ENCODE measurements around the gene CHMP2B.
"Not testable (repeated sequence)": the region's sequence is repeated elsewhere in the genome, so short reads cannot be mapped to it uniquely, and the experiment has no call there.

The CHMP2B gene

DNA sequence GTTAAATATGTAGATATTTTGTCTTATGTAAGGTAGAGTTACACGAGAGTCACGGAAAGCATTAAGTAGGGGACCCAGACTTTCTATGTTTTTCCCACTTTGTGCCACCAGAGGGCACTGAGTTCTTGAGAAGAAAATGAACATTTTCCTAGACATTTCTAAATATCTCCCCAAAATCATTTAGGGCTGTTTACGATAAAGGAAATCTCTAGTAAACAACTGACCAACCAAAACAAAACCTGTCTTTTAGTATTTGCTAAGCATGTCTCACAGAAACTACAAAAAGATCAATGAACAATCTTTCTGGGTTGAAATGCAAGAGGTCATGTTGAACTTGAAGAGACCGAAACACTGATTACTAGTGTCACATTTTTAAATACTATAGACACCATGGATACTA lies 33.2 kb downstream of the CHMP2B start:
- DNase-seq: no peak
- Mint-ChIP-seq H3K27me3 (no peaks in the 10 kb centered on the region), H3K4me1 (ENCODE audit: low read depth) (peaks cover 3% of the 10 kb centered on the region), H3K9me3 (no peaks in the 10 kb centered on the region), H3K4me3 (no peak overlapping the region), H3K36me3 (ENCODE audit: low read depth) (no peaks in the 10 kb centered on the region), H3K27ac (no peak overlapping the region)

DNA sequence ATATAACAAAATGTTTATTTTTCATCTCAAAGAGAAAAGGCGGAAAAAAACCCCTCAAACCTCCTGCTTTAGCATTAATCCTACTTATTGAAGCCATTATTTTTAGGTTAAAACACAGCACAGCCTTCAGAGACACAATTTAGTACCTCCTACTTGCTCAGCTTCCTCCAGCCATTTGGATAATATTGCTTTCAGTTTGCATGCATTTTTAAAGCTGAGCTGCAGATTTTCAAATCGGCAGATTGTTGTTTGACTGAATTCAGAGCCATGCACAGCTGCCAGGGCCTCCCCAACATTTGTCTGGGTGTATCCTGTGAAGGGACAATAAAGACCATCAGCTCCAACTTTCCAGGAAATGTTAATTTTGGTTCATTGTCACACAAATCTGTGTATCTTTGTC lies 34.8 kb downstream of the CHMP2B start:
- no peak for DNase-seq
- Mint-ChIP-seq H3K36me3 (ENCODE audit: low read depth) (no peaks in the 10 kb centered on the region), H3K4me1 (ENCODE audit: low read depth) (peaks cover 3% of the 10 kb centered on the region), H3K9me3 (no peaks in the 10 kb centered on the region), H3K27ac (no peak overlapping the region), H3K4me3 (no peak overlapping the region), H3K27me3 (no peaks in the 10 kb centered on the region)

DNA sequence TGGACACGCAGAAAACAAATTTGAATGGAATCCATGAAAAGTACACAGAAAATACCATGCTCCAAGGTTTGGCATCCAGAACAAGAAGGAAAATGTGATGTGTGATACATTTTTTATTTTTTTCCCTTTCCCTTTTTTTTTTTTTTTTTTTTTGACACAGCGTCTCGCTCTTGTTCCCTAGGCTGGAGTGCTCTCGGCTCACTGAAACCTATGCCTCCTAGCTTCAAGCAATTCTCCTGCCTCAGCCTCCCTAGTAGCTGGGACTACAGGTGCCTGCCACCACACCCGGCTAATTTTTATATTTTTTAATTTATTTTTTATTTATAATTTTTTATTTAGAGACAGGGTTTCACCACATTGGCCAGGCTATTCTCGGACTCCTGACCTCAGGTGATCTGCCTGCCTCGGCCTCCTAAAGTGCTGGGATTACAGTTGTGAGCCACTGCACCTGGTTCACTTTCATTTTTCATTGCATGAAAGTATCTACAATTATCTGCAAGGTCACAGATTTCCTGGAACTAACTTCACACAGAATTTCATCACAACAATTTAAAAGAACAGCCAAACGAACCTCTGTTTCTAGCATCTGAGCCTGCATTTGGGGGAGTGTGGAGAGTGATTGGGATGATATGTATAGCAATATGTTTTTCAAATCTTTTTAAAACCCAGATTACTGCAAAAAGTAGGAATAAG lies 41.0 kb downstream of the CHMP2B start:
- DNase-seq: no peak
- Mint-ChIP-seq H3K27ac (no peak overlapping the region), H3K27me3 (no peaks in the 10 kb centered on the region), H3K36me3 (ENCODE audit: low read depth) (no peaks in the 10 kb centered on the region), H3K9me3 (no peaks in the 10 kb centered on the region), H3K4me1 (ENCODE audit: low read depth) (peaks cover 30% of the 10 kb centered on the region), H3K4me3 (no peak overlapping the region)

DNA sequence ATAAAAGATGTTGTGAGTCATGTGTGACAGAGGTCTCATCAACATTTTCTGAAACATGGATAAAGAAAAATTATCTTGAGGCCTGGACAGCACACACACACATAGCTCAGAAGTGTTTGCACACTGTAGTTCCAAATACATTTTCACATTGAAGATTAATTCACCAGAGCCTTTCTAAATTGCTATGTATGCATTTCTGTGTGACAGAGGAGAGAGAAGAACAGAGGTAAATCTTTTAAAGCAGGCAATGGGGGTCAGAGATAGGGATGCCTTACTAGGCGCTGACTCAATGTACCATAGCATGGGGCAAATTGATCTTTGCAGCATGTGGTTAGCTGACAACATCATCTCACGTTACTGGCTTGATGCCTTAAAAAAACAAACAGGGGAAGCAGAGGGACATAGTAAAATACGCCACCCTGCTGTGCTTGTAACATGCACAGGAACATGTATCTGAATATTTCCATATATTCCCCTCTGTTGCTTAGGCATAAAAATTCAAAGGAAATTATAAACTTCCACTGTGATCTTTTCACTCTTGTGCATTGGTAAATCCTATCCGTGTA lies 41.6 kb downstream of the CHMP2B start:
- Mint-ChIP-seq H3K27ac (no peak overlapping the region), H3K4me3 (no peak overlapping the region), H3K9me3 (no peaks in the 10 kb centered on the region), H3K36me3 (ENCODE audit: low read depth) (no peaks in the 10 kb centered on the region), H3K4me1 (ENCODE audit: low read depth) (peaks cover 36% of the 10 kb centered on the region), H3K27me3 (peaks cover 5% of the 10 kb centered on the region)
- DNase-seq: no peak

DNA sequence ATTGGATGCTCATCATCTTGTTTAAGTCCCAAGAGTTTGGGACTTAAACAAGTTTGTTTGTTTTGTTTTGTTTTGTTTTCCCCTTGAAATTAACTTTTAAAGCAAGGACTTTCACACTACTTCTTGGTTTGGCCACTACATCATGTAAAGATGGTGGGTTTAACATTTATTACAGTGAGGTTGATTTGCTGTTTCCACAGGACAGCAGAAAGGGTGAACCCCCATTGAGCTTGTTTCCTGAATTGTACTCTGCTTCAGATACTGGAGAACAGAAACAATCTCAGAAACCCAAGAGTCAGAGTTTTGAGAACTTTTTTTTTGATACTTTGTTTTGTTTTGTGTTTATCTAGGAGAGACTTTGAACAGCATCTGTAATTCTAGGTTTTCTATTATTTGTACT lies 42.6 kb downstream of the CHMP2B start:
- Mint-ChIP-seq H3K4me3 (no peak overlapping the region), H3K9me3 (no peaks in the 10 kb centered on the region), H3K27ac (no peak overlapping the region), H3K27me3 (peaks cover 5% of the 10 kb centered on the region), H3K4me1 (ENCODE audit: low read depth) (peaks cover 36% of the 10 kb centered on the region), H3K36me3 (ENCODE audit: low read depth) (no peaks in the 10 kb centered on the region)
- DNase-seq: no peak

DNA sequence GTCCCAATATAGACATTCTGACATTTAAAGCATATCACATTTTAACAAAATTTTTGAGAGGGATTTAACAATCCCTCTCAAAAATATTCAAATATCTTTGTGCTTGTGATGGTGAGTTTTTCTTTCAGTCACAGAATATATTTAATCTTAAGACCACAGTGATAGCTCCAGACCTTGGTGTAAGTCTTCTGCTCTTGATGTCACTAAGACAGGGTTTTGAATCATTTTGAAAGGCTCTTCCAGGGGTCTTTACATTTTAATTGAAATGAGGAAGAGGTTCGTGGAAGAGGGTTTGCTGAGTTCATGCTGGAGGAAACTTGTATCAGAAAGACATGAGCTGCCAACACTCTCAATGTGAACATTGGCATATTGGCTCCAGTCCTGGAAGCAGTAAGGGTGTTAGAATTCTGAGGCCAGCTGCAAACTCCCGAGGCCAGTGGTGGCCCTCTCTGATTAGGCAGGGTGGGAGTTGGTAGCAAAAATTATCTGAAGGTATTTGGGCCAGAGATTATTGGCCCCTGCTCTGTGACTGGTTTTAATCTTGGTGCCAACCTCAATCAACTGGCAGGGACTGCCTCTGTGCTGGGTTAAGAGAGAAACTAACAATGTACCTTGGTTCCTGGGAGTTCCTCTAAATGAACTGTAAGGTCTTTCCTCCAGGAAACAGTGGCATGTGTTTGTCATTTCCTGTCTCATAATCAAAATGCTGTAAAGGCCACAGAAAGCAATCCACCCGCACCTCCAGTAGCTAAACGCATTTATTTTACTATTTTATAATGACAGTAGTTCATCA lies 44.0 kb downstream of the CHMP2B start:
- DNase-seq: no peak
- Mint-ChIP-seq H3K27ac (peak overlapping the region; percentile 41), H3K27me3 (peaks cover 5% of the 10 kb centered on the region), H3K9me3 (no peaks in the 10 kb centered on the region), H3K4me3 (no peak overlapping the region), H3K4me1 (ENCODE audit: low read depth) (peaks cover 36% of the 10 kb centered on the region), H3K36me3 (ENCODE audit: low read depth) (no peaks in the 10 kb centered on the region)

DNA sequence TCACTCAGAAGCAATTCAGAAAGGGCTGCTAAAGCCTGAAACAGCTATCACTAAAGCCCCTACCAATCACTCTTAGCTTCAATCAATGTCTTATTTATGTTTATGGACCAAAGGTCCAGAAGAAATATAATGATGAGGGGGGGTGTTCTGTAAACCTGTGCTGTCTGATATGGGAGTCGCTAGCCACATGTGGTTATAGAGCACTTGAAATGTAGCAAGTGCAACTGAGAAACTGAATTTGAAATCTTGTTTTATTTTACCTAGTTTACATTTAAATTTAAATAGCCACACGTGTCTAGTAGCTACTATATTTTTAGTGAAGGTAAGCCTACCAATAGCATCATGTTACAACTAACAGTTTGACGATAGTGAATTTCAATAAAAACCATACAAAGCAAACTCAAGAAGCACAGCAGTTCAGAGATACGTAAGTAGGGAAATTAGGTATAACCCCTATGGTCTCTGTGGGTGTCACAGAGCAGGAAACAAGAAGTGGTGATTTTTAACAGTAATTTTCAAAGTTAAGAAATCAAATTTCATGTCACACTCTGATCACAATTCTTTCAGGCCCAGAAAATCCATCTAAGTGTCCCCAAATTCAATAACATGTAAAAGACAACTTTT lies 45.7 kb downstream of the CHMP2B start:
- H3K4me3 Mint-ChIP-seq: no peak overlapping the region

DNA sequence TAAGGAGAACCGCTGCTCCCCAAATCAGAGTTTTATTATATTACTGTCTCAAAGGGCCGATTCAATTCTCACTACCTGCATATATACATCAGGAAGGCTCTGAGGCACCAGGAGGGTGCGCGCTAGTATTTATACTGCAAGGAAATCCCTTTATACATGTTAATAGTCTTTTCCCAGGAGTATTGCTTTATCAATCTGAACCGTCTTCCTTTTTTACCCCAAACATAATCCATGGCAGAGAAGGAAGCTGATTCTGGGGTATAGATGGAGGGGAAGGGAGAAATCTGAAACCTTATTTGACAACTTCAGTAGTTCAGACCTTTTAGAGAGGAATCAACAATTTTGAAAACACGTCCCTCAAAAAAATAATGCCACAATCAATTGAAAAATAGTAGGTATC lies 49.4 kb downstream of the CHMP2B start, which contains the start of gene POU1F1:
POU1F1 (minus strand) TSS at position 101 of the 400 bp plus-strand sequence. CDS start 122 bp downstream, outside the sequence.
- no peaks in the 10 kb centered on the region for H3K9me3 Mint-ChIP-seq
- no peak within 1 kb of the TSS for H3K27ac Mint-ChIP-seq
- H3K4me3 Mint-ChIP-seq: no peak within 1 kb of the TSS

More for the DNA sequence above, 45.7 kb downstream of the CHMP2B start:
- Mint-ChIP-seq H3K36me3 (ENCODE audit: low read depth) (no peaks in the 10 kb centered on the region), H3K9me3 (no peaks in the 10 kb centered on the region), H3K27ac (no peak overlapping the region), H3K27me3 (peaks cover 5% of the 10 kb centered on the region), H3K4me1 (ENCODE audit: low read depth) (peaks cover 33% of the 10 kb centered on the region)
- no peak for DNase-seq

DNA sequence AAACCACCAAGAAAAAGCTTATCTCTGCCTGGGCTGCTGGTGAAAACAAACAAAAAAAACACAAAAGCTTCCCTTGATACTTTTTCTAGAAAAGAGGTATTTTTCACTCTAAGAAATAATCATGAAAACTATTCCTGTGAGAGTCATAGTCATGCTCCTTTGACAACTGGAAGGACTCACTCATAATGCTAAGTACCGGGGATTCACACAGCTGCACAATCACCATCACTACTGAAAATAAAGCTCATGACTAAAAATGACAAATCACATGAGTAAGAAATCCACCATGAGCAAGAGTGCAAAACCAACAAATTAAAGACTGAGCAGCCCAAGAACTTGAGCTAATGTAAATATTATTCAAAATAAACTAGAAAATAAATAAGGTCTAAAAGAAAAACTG lies 59.9 kb downstream of the CHMP2B start:
- Mint-ChIP-seq H3K4me1 (ENCODE audit: low read depth) (peaks cover 5% of the 10 kb centered on the region), H3K27me3 (peaks cover 5% of the 10 kb centered on the region), H3K9me3 (no peaks in the 10 kb centered on the region), H3K27ac (peak overlapping the region; percentile 60), H3K36me3 (ENCODE audit: low read depth) (no peaks in the 10 kb centered on the region), H3K4me3 (no peak overlapping the region)
- DNase-seq: no peak

More for the DNA sequence above, 49.4 kb downstream of the CHMP2B start, which contains the start of gene POU1F1:
- peaks cover 16% of the 10 kb centered on the region for H3K4me1 Mint-ChIP-seq (ENCODE audit: low read depth)
- H3K36me3 Mint-ChIP-seq (ENCODE audit: low read depth): no peaks in the 10 kb centered on the region
- DNase-seq: no peak
- H3K27me3 Mint-ChIP-seq: peaks cover 5% of the 10 kb centered on the region

DNA sequence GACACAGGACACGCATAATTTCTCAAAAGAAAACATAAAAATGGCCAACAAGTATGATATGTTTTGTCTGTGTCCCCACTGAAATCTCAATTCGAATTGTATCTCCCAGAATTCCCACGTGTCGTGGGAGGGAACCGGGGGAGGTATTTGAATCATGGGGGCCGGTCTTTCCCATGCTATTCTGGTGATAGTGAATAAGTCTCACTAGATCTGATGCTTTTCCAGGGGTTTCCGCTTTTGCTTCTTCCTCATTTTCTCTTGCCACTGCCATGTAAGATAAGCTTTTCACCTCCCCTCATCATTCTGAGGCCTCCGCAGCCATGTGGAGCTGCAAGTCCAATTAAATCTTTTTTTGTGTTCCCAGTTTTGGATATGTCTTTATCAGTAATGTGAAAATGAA lies 61.3 kb downstream of the CHMP2B start:
- Mint-ChIP-seq H3K27me3 (peaks cover 5% of the 10 kb centered on the region), H3K4me3 (no peak overlapping the region), H3K27ac (no peak overlapping the region), H3K4me1 (ENCODE audit: low read depth) (peaks cover 5% of the 10 kb centered on the region), H3K9me3 (no peaks in the 10 kb centered on the region), H3K36me3 (ENCODE audit: low read depth) (no peaks in the 10 kb centered on the region)
- no peak for DNase-seq

DNA sequence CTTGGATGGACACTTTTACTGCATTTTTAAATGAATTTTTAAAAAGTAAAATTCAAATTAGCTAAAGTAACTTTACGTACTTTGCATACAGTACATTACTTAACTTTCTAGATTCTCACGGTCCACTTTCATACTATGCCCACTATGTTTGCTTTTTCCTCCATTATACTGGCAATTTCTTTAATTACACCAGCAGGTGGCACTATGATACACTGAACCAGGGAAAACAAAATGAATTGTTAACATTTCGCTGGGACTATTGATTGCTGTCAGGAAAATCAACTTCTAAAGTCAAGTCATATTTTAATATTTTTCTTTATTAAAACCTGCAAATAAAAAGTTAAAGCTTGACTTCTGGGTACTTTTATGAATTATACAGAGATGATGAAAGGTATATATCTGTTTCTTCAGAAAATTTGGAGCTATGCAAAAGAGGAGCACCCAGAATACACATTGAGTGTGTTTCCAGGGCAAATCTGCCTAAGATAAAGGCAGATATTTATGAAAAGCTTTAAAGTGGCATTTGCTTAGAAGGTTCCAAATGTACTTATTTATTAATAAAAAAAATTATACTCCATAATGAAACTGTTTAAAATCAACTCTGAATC lies 71.1 kb downstream of the CHMP2B start:
- H3K4me3 Mint-ChIP-seq: no peak overlapping the region
- no peaks in the 10 kb centered on the region for H3K36me3 Mint-ChIP-seq (ENCODE audit: low read depth)
- H3K9me3 Mint-ChIP-seq: no peaks in the 10 kb centered on the region
- no peaks in the 10 kb centered on the region for H3K4me1 Mint-ChIP-seq (ENCODE audit: low read depth)
- DNase-seq: no peak
- no peak overlapping the region for H3K27ac Mint-ChIP-seq
- H3K27me3 Mint-ChIP-seq: no peaks in the 10 kb centered on the region

DNA sequence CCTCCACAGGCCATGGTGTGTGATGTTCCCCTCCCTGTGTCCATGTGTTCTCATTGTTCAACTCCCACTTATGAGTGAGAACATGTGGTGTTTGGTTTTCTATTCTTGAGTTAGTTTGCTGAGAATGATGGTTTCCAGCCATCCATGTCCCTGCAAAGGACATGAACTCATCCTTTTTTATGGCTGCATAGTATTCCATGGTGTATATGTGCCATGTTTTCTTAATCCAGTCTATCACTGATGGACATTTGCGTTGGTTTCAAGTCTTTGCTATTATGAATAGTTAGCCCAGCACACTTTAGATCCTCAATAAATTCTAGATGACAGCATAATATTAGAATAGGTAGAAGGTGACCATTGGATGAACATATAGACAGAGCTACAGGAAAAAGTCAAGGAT lies 77.9 kb downstream of the CHMP2B start:
- H3K4me3 Mint-ChIP-seq; H3K36me3 Mint-ChIP-seq (ENCODE audit: low read depth); H3K27ac Mint-ChIP-seq: not testable (repeated sequence)

More for the DNA sequence above, 77.9 kb downstream of the CHMP2B start:
- H3K4me1 Mint-ChIP-seq (ENCODE audit: low read depth); H3K9me3 Mint-ChIP-seq; DNase-seq: not testable (repeated sequence)
- H3K27me3 Mint-ChIP-seq: peaks cover 15% of the 10 kb centered on the region

Measured in activated T-cell treated with anti-CD3 and anti-CD28 coated beads, Interleukin-2, amount 50 U/mL, for 24 hours (primary cell).